ENCODE data around the gene CUL1.
"Not testable (repeated sequence)": the region's sequence is repeated elsewhere in the genome, so short reads cannot be mapped to it uniquely, and the experiment has no call there.

CUL1 gene

GRCh38 chr7:148706368-148706767 is 7.7 kb downstream of the CUL1 start:
- no peak for TF ChIP-seq CTCF (IDR thresholded peaks at IDR 0.05; ENCODE audit: low read depth, low read length)
- DNase-seq (ENCODE audit: low read depth in 2 of 2): no peak

GRCh38 chr7:148708026-148708885 is 9.6 kb downstream of the CUL1 start:
- DNase-seq (ENCODE audit: low read depth in 2 of 2): no peak
- H3K4me3 ChIP-seq (replicated peaks in 1 of 2; ENCODE audit: low read depth in 2 of 2, low read length in 2 of 2): no peak overlapping the region
- TF ChIP-seq CTCF (IDR thresholded peaks at IDR 0.05; ENCODE audit: low read depth, low read length): no peak

More at GRCh38 chr7:148706368-148706767, 7.7 kb downstream of the CUL1 start:
- no peak overlapping the region for H3K4me3 ChIP-seq (replicated peaks in 1 of 2; ENCODE audit: low read depth in 2 of 2, low read length in 2 of 2)

GRCh38 chr7:148709014-148709413 is 10.3 kb downstream of the CUL1 start:
- TF ChIP-seq CTCF (IDR thresholded peaks at IDR 0.05; ENCODE audit: low read depth, low read length): no peak
- DNase-seq (ENCODE audit: low read depth in 2 of 2): no peak
- H3K4me3 ChIP-seq (replicated peaks in 1 of 2; ENCODE audit: low read depth in 2 of 2, low read length in 2 of 2): no peak overlapping the region

- DNase-seq (ENCODE audit: low read depth in 2 of 2); H3K4me3 ChIP-seq (replicated peaks in 1 of 2; ENCODE audit: low read depth in 2 of 2, low read length in 2 of 2): not testable (repeated sequence)
Observed at GRCh38 chr7:148710426-148710825, 11.7 kb downstream of the CUL1 start.

- no peak overlapping the region for H3K4me3 ChIP-seq (replicated peaks in 1 of 2; ENCODE audit: low read depth in 2 of 2, low read length in 2 of 2)
- no peak for TF ChIP-seq CTCF (IDR thresholded peaks at IDR 0.05; ENCODE audit: low read depth, low read length)
- DNase-seq (ENCODE audit: low read depth in 2 of 2): no peak
Observed at GRCh38 chr7:148711191-148712102, 12.7 kb downstream of the CUL1 start.

GRCh38 chr7:148712678-148713329 is 14.1 kb downstream of the CUL1 start:
- DNase-seq (ENCODE audit: low read depth in 2 of 2): no peak
- no peak for TF ChIP-seq CTCF (IDR thresholded peaks at IDR 0.05; ENCODE audit: low read depth, low read length)
- H3K4me3 ChIP-seq (replicated peaks in 1 of 2; ENCODE audit: low read depth in 2 of 2, low read length in 2 of 2): no peak overlapping the region

Measured in cardiac fibroblast (primary cell).